ENCODE results near the gene CALD1. TPM values are rescaled to one million over a fixed set of nuclear protein-coding genes. Genes with fewer than 3 reads are reported as not detected.

CALD1 gene
- total RNA-seq, 1 experiment from 2014 or later: 147 TPM

GRCh38 chr7:134730411-134730829 lies 49.0 kb upstream of the CALD1 start:
- no peak for TF ChIP-seq PRDM15 (CRISPR knock-in tag; IDR thresholded peaks at IDR 0.05)
- TF ChIP-seq MAX (CRISPR knock-in tag; IDR thresholded peaks at IDR 0.05): no peak
- TF ChIP-seq IRF2 (CRISPR knock-in tag; IDR thresholded peaks at IDR 0.05; ENCODE audit: borderline replicate concordance, low read depth): no peak
- TF ChIP-seq ZNF138 (CRISPR knock-in tag; conservative IDR thresholded peaks at IDR 0.05): no peak
- no peak for TF ChIP-seq HMGXB4 (CRISPR knock-in tag; IDR thresholded peaks at IDR 0.05)
- no peak for TF ChIP-seq GRHL2 (CRISPR knock-in tag; IDR thresholded peaks at IDR 0.05; ENCODE audit: insufficient replicate concordance, severe bottlenecking)
- CTCF ChIA-PET: no interaction called here
- Mint-ChIP-seq H3K36me3 (no peaks in the 10 kb centered on the region), H3K4me1 (no peaks in the 10 kb centered on the region), H3K4me3 (no peak overlapping the region), H3K9me3 (no peaks in the 10 kb centered on the region), H3K27me3 (ENCODE audit: low read depth) (peaks cover 2% of the 10 kb centered on the region; the same call in 1 of the 2 replicates), H3K27ac (no peak overlapping the region)
- POLR2A ChIA-PET: no interaction called here
- no peak for DNase-seq (ENCODE audit: low spot score)
- no peak for ATAC-seq

GRCh38 chr7:134731616-134732015 lies 47.8 kb upstream of the CALD1 start:
- CTCF ChIA-PET: no interaction called here

GRCh38 chr7:134732728-134733127 lies 46.7 kb upstream of the CALD1 start:
- peaks cover 2% of the 10 kb centered on the region; the same call in 1 of the 2 replicates for H3K27me3 Mint-ChIP-seq (ENCODE audit: low read depth)
- ATAC-seq (no peak), DNase-seq (ENCODE audit: low spot score) (no peak)
- no peaks in the 10 kb centered on the region for H3K36me3 Mint-ChIP-seq
- no peaks in the 10 kb centered on the region for H3K4me1 Mint-ChIP-seq
- H3K9me3 Mint-ChIP-seq: no peaks in the 10 kb centered on the region
- H3K27ac Mint-ChIP-seq: no peak overlapping the region
- ChIA-PET CTCF (no interaction called here), POLR2A (no interaction called here)
- no peak overlapping the region for H3K4me3 Mint-ChIP-seq
- TF ChIP-seq ATF6 (CRISPR knock-in tag; IDR thresholded peaks at IDR 0.05): no peak
- TF ChIP-seq ZBTB21 (CRISPR knock-in tag; IDR thresholded peaks at IDR 0.05; ENCODE audit: borderline replicate concordance): no peak
- TF ChIP-seq AR (CRISPR knock-in tag; IDR thresholded peaks at IDR 0.05): no peak
- TF ChIP-seq PREB (CRISPR knock-in tag; IDR thresholded peaks at IDR 0.05; ENCODE audit: borderline replicate concordance): no peak
- no peak for TF ChIP-seq OVOL2 (CRISPR knock-in tag; IDR thresholded peaks at IDR 0.05; ENCODE audit: borderline replicate concordance)
- TF ChIP-seq ESRRA (CRISPR knock-in tag; IDR thresholded peaks at IDR 0.05; ENCODE audit: borderline replicate concordance): no peak
- TF ChIP-seq FOXP1 (CRISPR knock-in tag; IDR thresholded peaks at IDR 0.05; ENCODE audit: borderline replicate concordance): no peak
- TF ChIP-seq NR2C2 (CRISPR knock-in tag; IDR thresholded peaks at IDR 0.05): no peak

More at GRCh38 chr7:134731616-134732015, 47.8 kb upstream of the CALD1 start:
- Mint-ChIP-seq H3K4me3 (no peak overlapping the region), H3K9me3 (no peaks in the 10 kb centered on the region), H3K27me3 (ENCODE audit: low read depth) (peaks cover 2% of the 10 kb centered on the region; the same call in 1 of the 2 replicates), H3K4me1 (no peaks in the 10 kb centered on the region), H3K27ac (no peak overlapping the region), H3K36me3 (no peaks in the 10 kb centered on the region)
- POLR2A ChIA-PET: no interaction called here
- ATAC-seq (no peak), DNase-seq (ENCODE audit: low spot score) (no peak)
- TF ChIP-seq ZNF219 (CRISPR knock-in tag; IDR thresholded peaks at IDR 0.05; ENCODE audit: borderline replicate concordance) (no peak), MAX (CRISPR knock-in tag; IDR thresholded peaks at IDR 0.05) (no peak), ZNF671 (CRISPR knock-in tag; IDR thresholded peaks at IDR 0.05) (no peak), SMAD4 (CRISPR knock-in tag; IDR thresholded peaks at IDR 0.05) (no peak), ZBTB21 (CRISPR knock-in tag; IDR thresholded peaks at IDR 0.05; ENCODE audit: borderline replicate concordance) (no peak), NR2C2 (CRISPR knock-in tag; IDR thresholded peaks at IDR 0.05) (no peak), E2F5 (CRISPR knock-in tag; IDR thresholded peaks at IDR 0.05) (no peak), CREB1 (CRISPR knock-in tag; IDR thresholded peaks at IDR 0.05) (no peak)

Measured in WTC11 (cell line).